ENCODE data around the gene RASA1. TPM values are rescaled to one million over a fixed set of nuclear protein-coding genes. Genes with fewer than 3 reads are reported as not detected.

The RASA1 gene
- total RNA-seq, result 57.4 and 64.6 TPM in 2 replicates

DNA sequence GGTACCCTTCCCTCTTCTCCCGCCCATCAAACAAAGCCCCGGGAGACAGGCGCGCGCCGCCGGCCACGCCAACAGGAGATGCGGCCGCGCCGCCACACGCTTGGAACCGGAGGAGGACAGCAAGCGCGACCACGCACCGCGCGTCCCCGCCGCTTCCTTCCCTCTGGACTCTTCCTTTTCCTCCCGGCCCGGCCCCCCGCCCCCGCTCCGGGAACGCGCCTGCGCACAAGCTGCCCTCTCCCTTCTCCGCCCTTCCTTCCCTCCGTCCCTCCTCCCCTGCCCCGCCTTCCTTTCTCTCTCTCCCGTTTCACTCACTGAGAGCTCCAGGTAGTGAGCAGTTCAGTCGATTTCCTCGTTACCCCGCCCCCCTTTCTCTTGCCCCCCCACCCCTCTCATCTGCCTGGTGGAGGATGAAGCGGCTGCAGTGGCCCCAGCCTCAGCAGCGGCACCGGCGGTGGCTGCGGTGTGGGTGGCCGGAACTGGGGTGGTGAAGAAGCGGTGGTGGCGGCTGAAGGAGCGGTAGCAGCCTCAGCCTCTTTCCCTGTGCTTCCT is at the start of gene RASA1:
Gene RASA1 (plus strand): TSS at position 310 of the 552 bp plus-strand sequence. CDS start 569 bp downstream, outside the sequence.

GRCh38 chr5:87412630-87413342 is 145.1 kb downstream of the RASA1 start, which contains the start of gene CCNH:
CCNH (minus strand) TSS chr5:87412930; CDS start chr5:87412794, 136 bp downstream.

Small RNA genes within 50 kb of the gene (small RNA-seq; reads per million reads assigned to genes)
- gene RN7SL629P (not detected), gene RNU6-606P (not detected), gene RNU6-727P (not detected)

Other genes with a start within 250 kb of the RASA1 start
- gene CCNH, start 145.0 kb downstream of the RASA1 start, total RNA-seq, result 131 and 155 TPM in 2 replicates